Transverse colon (tissue), 4 donors: ENCODE measurements around the gene RAD23B.

Experiments
- CTCF ChIP-seq, 5 experiments: fragments of 200-600 bp in 3 of 5; fragments of 450-650 bp in 2 of 5; sonication (generic) in 3 of 5; IDR thresholded peaks; 1 replicate in 2 of 5; 2 replicates in 3 of 5; pipeline ENCODE4 v1.5.1; 2016 to 2017; ENCODE audit warnings: antibody characterized with exemption in 5 of 5, inconsistent platforms in 3 of 5, mild to moderate bottlenecking in 2 of 5, moderate library complexity in 1 of 5
- POLR2A ChIP-seq: fragments of 450-650 bp; IDR thresholded peaks from one replicate; pipeline ENCODE4 v1.6.1; 2016; ENCODE audit warnings: antibody characterized with exemption, mild to moderate bottlenecking, moderate library complexity
- POLR2AphosphoS5 ChIP-seq, 3 donors: sonication (generic); formaldehyde crosslinking; IDR thresholded peaks; one replicate each; pipeline ENCODE4 v1.6.1; 2016; ENCODE audit warnings: antibody characterized with exemption in 3 of 3

GRCh38 chr9:107280543-107280942 is 2.5 kb upstream of the RAD23B start:
- TF ChIP-seq CTCF (IDR thresholded peaks at IDR 0.05): no peak
- no peak for TF ChIP-seq POLR2A
- no peak for TF ChIP-seq POLR2AphosphoS5 (IDR thresholded peaks at IDR 0.05)
